K562 (cell line): Measurements from ENCODE around the gene MAP3K12. TPM values are rescaled to one million over a fixed set of nuclear protein-coding genes. Genes with fewer than 3 reads are reported as not detected.

Source experiments
- ARID1B ChIP-seq: fragments of 450-650 bp; IDR thresholded peaks from 2 replicates; pipeline ENCODE4 v1.6.1; 2016; ENCODE audit warnings: antibody characterized with exemption, mild to moderate bottlenecking, inconsistent platforms
- CBFA2T3 ChIP-seq: fragments of 450-650 bp; IDR thresholded peaks from 2 replicates; pipeline ENCODE4 v1.6.1; 2017
- EP300 ChIP-seq: IDR thresholded peaks from 2 replicates; pipeline ENCODE4 v1.6.1; 2012; ENCODE audit warnings: low read length, improper control_type of control experiment
- ESRRB ChIP-seq: fragments of 250-450 bp; sonication (Bioruptor Pico); IDR thresholded peaks from 2 replicates; pipeline ENCODE4 v1.5.0; 2020; ENCODE audit warnings: mild to moderate bottlenecking, moderate library complexity, borderline replicate concordance
- FOSL1 ChIP-seq: fragments of 200-800 bp; sonication (Bioruptor generic); conservative IDR thresholded peaks from 2 replicates; pipeline ENCODE4 v1.6.1; 2016; ENCODE audit warnings: missing genetic modification characterization, missing compliant biosample characterization
- GABPB1 ChIP-seq: sonication (generic); formaldehyde crosslinking; IDR thresholded peaks from 2 replicates; pipeline ENCODE4 v1.8.0; 2022; ENCODE audit warnings: mild to moderate bottlenecking, missing genetic modification reagents
- KAT7 ChIP-seq: sonication (generic); formaldehyde crosslinking; IDR thresholded peaks from 2 replicates; pipeline ENCODE4 v1.8.0; 2022; ENCODE audit warnings: missing genetic modification reagents, mild to moderate bottlenecking, borderline replicate concordance
- LCOR ChIP-seq: sonication (generic); formaldehyde crosslinking; IDR thresholded peaks from 2 replicates; pipeline ENCODE4 v1.8.0; 2022; ENCODE audit warnings: mild to moderate bottlenecking, missing genetic modification reagents
- NFYB ChIP-seq: IDR thresholded peaks from 2 replicates; pipeline ENCODE4 v1.6.1; 2011; ENCODE audit warnings: mild to moderate bottlenecking, moderate library complexity; ENCODE audit not compliant: insufficient read length; ENCODE audit errors: extremely low read depth
- NR3C1 ChIP-seq: sonication (generic); formaldehyde crosslinking; IDR thresholded peaks from 2 replicates; pipeline ENCODE4 v1.8.1; 2022; ENCODE audit warnings: missing genetic modification reagents
- RBM15 ChIP-seq: fragments of 200-400 bp; formaldehyde crosslinking; IDR thresholded peaks from 2 replicates; pipeline ENCODE4 v1.6.1; 2018; ENCODE audit warnings: mild to moderate bottlenecking, low read length, moderate library complexity; ENCODE audit not compliant: insufficient read depth
- SMARCE1 ChIP-seq: fragments of 450-650 bp; IDR thresholded peaks from 2 replicates; pipeline ENCODE4 v1.7.1; 2016; ENCODE audit warnings: mild to moderate bottlenecking
- TAF1 ChIP-seq: IDR thresholded peaks from 2 replicates; pipeline ENCODE4 v1.6.1; 2011; ENCODE audit warnings: mild to moderate bottlenecking, low read length, moderate library complexity; ENCODE audit not compliant: insufficient read depth, control insufficient read depth, severe bottlenecking; ENCODE audit errors: extremely low read depth
- ZNF134 ChIP-seq: fragments of 250-450 bp; sonication (Bioruptor Pico); conservative IDR thresholded peaks from 2 replicates; pipeline ENCODE4 v1.4.0; 2020
- ZNF184 ChIP-seq: sonication (generic); formaldehyde crosslinking; IDR thresholded peaks from 2 replicates; pipeline ENCODE4 v1.5.0; 2020; ENCODE audit warnings: missing genetic modification reagents
- ZNF263 ChIP-seq: sonication (generic); formaldehyde crosslinking; IDR thresholded peaks from 2 replicates; pipeline ENCODE4 v1.8.0; 2022; ENCODE audit warnings: mild to moderate bottlenecking, missing genetic modification reagents, borderline replicate concordance
- ZNF311 ChIP-seq: fragments of 250-450 bp; sonication (Bioruptor Pico); IDR thresholded peaks from 2 replicates; pipeline ENCODE4 v1.4.0; 2020; ENCODE audit warnings: mild to moderate bottlenecking, moderate library complexity
- ZNF561 ChIP-seq: fragments of 450-650 bp; formaldehyde crosslinking; conservative IDR thresholded peaks from 2 replicates; pipeline ENCODE4 v1.4.0; 2020; ENCODE audit warnings: mild to moderate bottlenecking, moderate library complexity
- polyA plus RNA-seq, 8 experiments: library from polyadenylated mRNA; depleted of rRNA in 4 of 8; stranded (reverse) in 5 of 8; unstranded in 3 of 8; fragments of >200 nt; fragmentation: Nextera tagmentation in 2 of 8; fragmentation: Illumina TruSeq in 1 of 8; extraction: Ambion mirVana in 2 of 8; extraction: Trizol in 1 of 8; gene quantifications; 2 replicates each; pipeline versions ENCODE4 v1.2.1 to v1.2.3, GENCODE V29; 2011 to 2014; ENCODE audit warnings: inconsistent platforms in 1 of 8, missing spikeins in 1 of 8
- total RNA-seq, 7 experiments: library from RNA; depleted of rRNA in 6 of 7; stranded (reverse); fragments of >200 nt in 6 of 7; fragmentation: Illumina TruSeq in 2 of 7; extraction: Trizol in 2 of 7; gene quantifications; 2 replicates each; pipeline versions ENCODE4 v1.2.1 to v1.2.3, GENCODE V29; 2011 to 2021; ENCODE audit warnings: low replicate concordance in 1 of 7
- TF ChIP-seq, protein P1 (sequence below): fragments of 450-650 bp; IDR thresholded peaks from 2 replicates; pipeline ENCODE4 v1.6.1; 2017; ENCODE audit warnings: antibody characterized with exemption
- TF ChIP-seq, protein P2 (sequence below): sonication (generic); formaldehyde crosslinking; IDR thresholded peaks from 2 replicates; pipeline ENCODE4 v1.8.0; 2022; ENCODE audit warnings: mild to moderate bottlenecking, missing genetic modification reagents
- TF ChIP-seq, protein P3 (sequence below): fragments of 250-450 bp; sonication (Bioruptor Pico); IDR thresholded peaks from 2 replicates; pipeline ENCODE4 v1.5.0; 2020; ENCODE audit warnings: mild to moderate bottlenecking
- TF ChIP-seq, protein P4 (sequence below): IDR thresholded peaks from 2 replicates; pipeline ENCODE4 v1.6.1; 2011; ENCODE audit not compliant: insufficient read length; ENCODE audit errors: extremely low read depth

Gene MAP3K12
- total and polyA plus RNA-seq, 9 of the 15 experiments (the other 6 are each of a cell fraction or from before 2014, with no cell fraction given): 0.10 to 2.4 (median 1.6) TPM

DNA sequence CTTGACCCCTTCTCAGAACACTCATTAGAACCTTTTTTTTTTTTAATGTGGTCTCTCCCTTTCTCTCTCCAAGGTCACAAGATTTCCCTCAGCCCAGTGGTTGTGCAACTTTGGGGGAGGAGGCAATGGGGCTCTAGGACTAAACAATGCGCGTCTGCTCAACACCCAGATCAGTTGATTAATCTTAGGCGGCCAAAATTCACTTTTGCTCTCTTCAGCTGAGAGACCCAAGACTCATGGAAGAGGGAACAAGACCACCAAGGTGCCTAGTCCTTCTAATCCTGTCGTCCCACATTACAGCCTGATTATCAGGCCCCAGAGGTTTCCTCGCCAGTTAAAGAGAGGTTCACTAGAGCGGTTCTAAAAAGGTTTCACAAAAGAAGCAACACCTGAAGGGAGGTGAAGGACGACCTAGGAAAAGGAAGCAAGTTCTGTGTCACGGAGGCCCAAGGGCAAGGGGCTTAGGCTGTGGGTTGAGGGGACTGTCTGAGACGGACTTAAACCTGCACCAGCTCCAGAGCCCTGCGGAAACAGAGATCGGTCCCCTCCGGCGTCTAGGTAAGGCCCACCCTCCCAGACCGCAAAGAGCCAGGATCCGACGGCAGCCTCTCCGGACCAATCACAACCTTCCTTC lies 1.0 kb upstream of the MAP3K12 start (continued):
- TF ChIP-seq, protein P1, sequence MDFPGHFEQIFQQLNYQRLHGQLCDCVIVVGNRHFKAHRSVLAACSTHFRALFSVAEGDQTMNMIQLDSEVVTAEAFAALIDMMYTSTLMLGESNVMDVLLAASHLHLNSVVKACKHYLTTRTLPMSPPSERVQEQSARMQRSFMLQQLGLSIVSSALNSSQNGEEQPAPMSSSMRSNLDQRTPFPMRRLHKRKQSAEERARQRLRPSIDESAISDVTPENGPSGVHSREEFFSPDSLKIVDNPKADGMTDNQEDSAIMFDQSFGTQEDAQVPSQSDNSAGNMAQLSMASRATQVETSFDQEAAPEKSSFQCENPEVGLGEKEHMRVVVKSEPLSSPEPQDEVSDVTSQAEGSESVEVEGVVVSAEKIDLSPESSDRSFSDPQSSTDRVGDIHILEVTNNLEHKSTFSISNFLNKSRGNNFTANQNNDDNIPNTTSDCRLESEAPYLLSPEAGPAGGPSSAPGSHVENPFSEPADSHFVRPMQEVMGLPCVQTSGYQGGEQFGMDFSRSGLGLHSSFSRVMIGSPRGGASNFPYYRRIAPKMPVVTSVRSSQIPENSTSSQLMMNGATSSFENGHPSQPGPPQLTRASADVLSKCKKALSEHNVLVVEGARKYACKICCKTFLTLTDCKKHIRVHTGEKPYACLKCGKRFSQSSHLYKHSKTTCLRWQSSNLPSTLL: peak; percentile 89; the same call in 1 of the 2 replicates
- TF ChIP-seq GABPB1 (peak; percentile 18; the same call in 1 of the 2 replicates), ESRRB (CRISPR knock-in tag) (no peak), RBM15 (no peak), SMARCE1 (0 out of 2 replicates have a peak, but pooled peaks have one; percentile 41), EP300 (0 out of 2 replicates have a peak, but pooled peaks have one; percentile 20), ZNF184 (CRISPR knock-in tag) (no peak), FOSL1 (no peak), NR3C1 (CRISPR knock-in tag) (no peak), ZNF311 (no peak), LCOR (CRISPR knock-in tag) (0 out of 2 replicates have a peak, but pooled peaks have one; percentile 49), ZNF134 (CRISPR knock-in tag) (peak; percentile 71), KAT7 (CRISPR knock-in tag) (peak; percentile 84; the same call in 1 of the 2 replicates), ZNF263 (CRISPR knock-in tag) (peak; percentile 31; the same call in 1 of the 2 replicates), NFYB (no peak), CBFA2T3 (no peak), TAF1 (peak; percentile 55), ARID1B (0 out of 2 replicates have a peak, but pooled peaks have one; percentile 41), ZNF561 (CRISPR knock-in tag) (no peak)
- TF ChIP-seq, protein P2, sequence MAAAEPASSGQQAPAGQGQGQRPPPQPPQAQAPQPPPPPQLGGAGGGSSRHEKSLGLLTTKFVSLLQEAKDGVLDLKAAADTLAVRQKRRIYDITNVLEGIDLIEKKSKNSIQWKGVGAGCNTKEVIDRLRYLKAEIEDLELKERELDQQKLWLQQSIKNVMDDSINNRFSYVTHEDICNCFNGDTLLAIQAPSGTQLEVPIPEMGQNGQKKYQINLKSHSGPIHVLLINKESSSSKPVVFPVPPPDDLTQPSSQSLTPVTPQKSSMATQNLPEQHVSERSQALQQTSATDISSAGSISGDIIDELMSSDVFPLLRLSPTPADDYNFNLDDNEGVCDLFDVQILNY (CRISPR knock-in tag): 0 out of 2 replicates have a peak, but pooled peaks have one; percentile 45
- TF ChIP-seq, protein P3, sequence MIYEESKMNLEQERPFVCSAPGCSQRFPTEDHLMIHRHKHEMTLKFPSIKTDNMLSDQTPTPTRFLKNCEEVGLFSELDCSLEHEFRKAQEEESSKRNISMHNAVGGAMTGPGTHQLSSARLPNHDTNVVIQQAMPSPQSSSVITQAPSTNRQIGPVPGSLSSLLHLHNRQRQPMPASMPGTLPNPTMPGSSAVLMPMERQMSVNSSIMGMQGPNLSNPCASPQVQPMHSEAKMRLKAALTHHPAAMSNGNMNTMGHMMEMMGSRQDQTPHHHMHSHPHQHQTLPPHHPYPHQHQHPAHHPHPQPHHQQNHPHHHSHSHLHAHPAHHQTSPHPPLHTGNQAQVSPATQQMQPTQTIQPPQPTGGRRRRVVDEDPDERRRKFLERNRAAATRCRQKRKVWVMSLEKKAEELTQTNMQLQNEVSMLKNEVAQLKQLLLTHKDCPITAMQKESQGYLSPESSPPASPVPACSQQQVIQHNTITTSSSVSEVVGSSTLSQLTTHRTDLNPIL: no peak
- TF ChIP-seq, protein P4, sequence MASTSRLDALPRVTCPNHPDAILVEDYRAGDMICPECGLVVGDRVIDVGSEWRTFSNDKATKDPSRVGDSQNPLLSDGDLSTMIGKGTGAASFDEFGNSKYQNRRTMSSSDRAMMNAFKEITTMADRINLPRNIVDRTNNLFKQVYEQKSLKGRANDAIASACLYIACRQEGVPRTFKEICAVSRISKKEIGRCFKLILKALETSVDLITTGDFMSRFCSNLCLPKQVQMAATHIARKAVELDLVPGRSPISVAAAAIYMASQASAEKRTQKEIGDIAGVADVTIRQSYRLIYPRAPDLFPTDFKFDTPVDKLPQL: peak; percentile 31
